Astrocyte of the spinal cord (primary cell): ENCODE results near the gene MOSPD2.

Source experiments
- DNase-seq: peaks from one replicate; pipeline ENCODE4 v3.0.0; 2011; ENCODE audit warnings: low read depth, low spot score
- H3K4me3 ChIP-seq: 2 replicates; pipeline ENCODE4 v1.5.1; 2011; ENCODE audit warnings: low read depth, mild to moderate bottlenecking, low read length, moderate library complexity
- CTCF ChIP-seq: IDR thresholded peaks from 2 replicates; pipeline ENCODE4 v1.5.1; 2012; ENCODE audit warnings: low read depth, mild to moderate bottlenecking, low read length, inconsistent platforms
- in situ Hi-C: cut with HindIII; loops from 2 replicates; pipeline ENCODE4 v1.10.0; 2017; ENCODE audit warnings: low sequenced_read_pairs

The MOSPD2 gene

DNA sequence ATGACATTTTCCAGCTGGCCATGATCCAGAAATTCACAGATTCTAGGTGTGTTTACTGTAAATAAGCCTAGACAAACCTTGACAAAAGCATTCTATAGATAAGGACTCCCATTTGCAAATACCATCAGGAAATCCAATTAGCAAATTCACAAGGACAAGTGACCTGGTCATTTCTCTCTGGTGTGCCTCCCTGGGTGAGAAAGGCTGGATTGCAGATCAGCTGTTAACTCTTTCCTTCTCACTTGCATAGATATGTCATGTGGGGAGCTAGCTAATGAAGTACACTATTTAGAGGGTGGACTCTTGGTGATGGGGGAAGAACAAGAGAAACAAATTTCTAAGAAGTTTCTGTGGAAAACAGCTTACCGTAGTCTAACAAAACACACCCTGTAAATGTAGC is 58.9 kb downstream of the MOSPD2 start:
- in situ Hi-C loops: no loop called here
- H3K4me3 ChIP-seq: no peak overlapping the region
- no peak for TF ChIP-seq CTCF
- no peak for DNase-seq

- no peak for TF ChIP-seq CTCF
- no peak overlapping the region for H3K4me3 ChIP-seq
- in situ Hi-C loops: no loop called here
- DNase-seq: no peak
These were observed 61.2 kb downstream of the MOSPD2 start for GRCh38 chrX:14934423-14934822.

DNA sequence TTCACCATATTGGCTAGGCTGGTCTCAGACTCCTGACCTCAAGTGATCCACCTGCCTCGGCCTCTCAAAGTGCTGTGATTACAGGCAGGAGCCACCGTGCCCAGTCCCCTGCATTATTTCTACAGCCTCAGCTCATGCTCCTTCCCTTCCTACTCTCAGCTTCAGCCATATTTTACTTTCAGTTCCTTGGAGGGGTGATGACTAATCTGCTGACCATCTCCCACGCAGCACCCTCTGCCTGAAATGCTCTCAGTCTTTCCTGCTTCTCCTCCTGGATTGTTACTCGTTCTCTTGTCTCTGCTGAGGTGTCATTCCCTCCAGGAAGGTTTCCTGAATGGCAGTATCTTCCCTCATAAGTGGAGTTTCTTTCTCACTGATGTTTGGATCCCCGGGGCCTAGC is 63.3 kb downstream of the MOSPD2 start:
- TF ChIP-seq CTCF: no peak
- peak; percentile 62 for DNase-seq
- in situ Hi-C loops: no loop called here
- H3K4me3 ChIP-seq: no peak overlapping the region

- no peak overlapping the region for H3K4me3 ChIP-seq
- in situ Hi-C loops: no loop called here
- DNase-seq: no peak
- TF ChIP-seq CTCF: no peak
These were observed 66.4 kb downstream of the MOSPD2 start for GRCh38 chrX:14939644-14940043.

DNA sequence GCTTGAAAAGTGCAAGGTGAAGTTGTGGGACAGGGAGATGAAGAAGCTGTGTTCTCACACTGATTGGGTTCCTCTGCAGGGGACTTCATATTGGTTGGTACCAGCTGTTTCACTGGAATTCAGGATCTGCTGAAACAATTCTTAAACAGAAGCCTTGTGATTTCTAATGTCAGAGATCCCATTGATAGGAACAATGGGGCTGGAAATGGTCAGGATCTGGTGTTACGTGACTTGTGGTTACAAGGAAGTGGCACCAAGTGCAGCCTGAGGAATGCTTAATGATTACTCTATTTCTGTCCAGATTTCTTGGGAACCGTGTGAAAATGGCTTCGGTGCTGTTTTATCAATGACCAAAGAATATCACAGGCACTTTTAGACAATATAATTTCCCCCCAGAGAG is 68.1 kb downstream of the MOSPD2 start:
- in situ Hi-C loops: no loop called here
- H3K4me3 ChIP-seq: no peak overlapping the region
- no peak for TF ChIP-seq CTCF
- no peak for DNase-seq

DNA sequence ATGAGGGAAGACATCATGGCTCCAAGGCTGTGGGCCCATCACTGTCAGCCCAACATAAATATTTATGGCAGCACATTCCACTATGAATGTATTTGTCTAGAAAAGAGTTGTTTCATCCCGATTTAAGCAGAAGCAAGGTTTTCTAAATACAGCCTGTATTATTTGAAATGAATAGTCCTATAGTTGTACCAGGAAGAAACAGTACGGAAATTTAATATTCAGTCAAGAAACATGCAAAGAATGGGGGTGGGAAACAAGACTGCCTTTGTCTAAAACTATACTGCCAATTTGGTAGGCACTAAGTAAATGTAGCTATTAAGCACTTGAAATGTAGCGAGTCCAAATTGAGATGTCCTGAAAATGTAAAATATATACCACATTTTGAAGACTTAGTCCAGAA is 69.1 kb downstream of the MOSPD2 start:
- DNase-seq: no peak
- no peak overlapping the region for H3K4me3 ChIP-seq
- no peak for TF ChIP-seq CTCF
- in situ Hi-C loops: no loop called here

- in situ Hi-C loops: no loop called here
- TF ChIP-seq CTCF: no peak
- H3K4me3 ChIP-seq: no peak overlapping the region
- DNase-seq: no peak
These were observed 70.7 kb downstream of the MOSPD2 start for GRCh38 chrX:14943962-14944361.
